GM12878 (cell line): ENCODE data around the gene FXYD4. TPM values are rescaled to one million over a fixed set of nuclear protein-coding genes. Genes with fewer than 3 reads are reported as not detected.

Source experiments
- ATAC-seq: fragments of 200-7000 bp; cut with Tn5 transposase; 3 replicates; pipeline ENCODE4 v1.9.1; 2020; ENCODE audit warnings: mild to moderate bottlenecking, moderate library complexity
- BruUV-seq: library from RNA; stranded (reverse); fragments of 400-500 nt; replicated peaks from 2 replicates; lab custom pipeline; 2021; lab: Mats Ljungman, UMichigan
- CTCF ChIA-PET: fragments of 300-600 bp; sonication (Branson Sonifier 250); formaldehyde crosslinking; extraction: SDS; loops from one replicate; lab custom pipeline; 2021; ENCODE audit warnings: inconsistent platforms; lab: Yijun Ruan, JAX
- POLR2A ChIA-PET: fragments of 350-600 bp; formaldehyde crosslinking; extraction: SDS; loops from one replicate; lab custom pipeline; 2021; ENCODE audit warnings: inconsistent platforms; lab: Charles Lee
- RAD21 ChIA-PET: fragments of 300-600 bp; sonication (Branson Sonifier 250); formaldehyde crosslinking; loops from one replicate; lab custom pipeline; 2023; ENCODE audit warnings: antibody characterized with exemption; ENCODE audit not compliant: unreplicated experiment; lab: Charles Lee
- SMC1A ChIA-PET: fragments of 300-600 bp; sonication (Branson Sonifier 250); formaldehyde crosslinking; loops from one replicate; lab custom pipeline; 2023; ENCODE audit not compliant: unreplicated experiment, uncharacterized antibody; lab: Charles Lee
- DNase-seq: peaks from one replicate; pipeline ENCODE4 v3.0.0-alpha.2; 2011; ENCODE audit warnings: low read depth, low spot score
- FAIRE-seq: peaks from 3 replicates; lab custom pipeline; 2011; peaks lifted over from hg19 to GRCh38; lab: Jason Lieb, UNC
- H2AFZ ChIP-seq: 2 replicates; pipeline ENCODE4 v1.6.0; 2011; ENCODE audit warnings: low read depth, low read length, control low read depth; ENCODE audit not compliant: control insufficient read depth
- H3K27ac ChIP-seq: 2 replicates; pipeline ENCODE4 v1.5.1; 2011; ENCODE audit warnings: control low read depth; ENCODE audit not compliant: control insufficient read depth, insufficient read depth
- H3K27me3 ChIP-seq, 2 experiments: replicated peaks in 1 of 2; 2 replicates each; pipeline versions ENCODE4 v1.6.0 to v1.6.1; 2011; ENCODE audit warnings: low read length in 1 of 2; ENCODE audit not compliant: control insufficient read depth in 2 of 2, insufficient read depth in 2 of 2
- H3K36me3 ChIP-seq, 2 experiments: 2 replicates each; pipeline ENCODE4 v1.5.1; 2011; ENCODE audit warnings: low read length in 1 of 2; ENCODE audit not compliant: control insufficient read depth in 2 of 2, insufficient read depth in 2 of 2
- H3K4me1 ChIP-seq: 2 replicates; pipeline ENCODE4 v1.6.1; 2011; ENCODE audit warnings: mild to moderate bottlenecking, low read length, moderate library complexity, mixed read lengths; ENCODE audit not compliant: control insufficient read depth, insufficient read depth
- H3K4me2 ChIP-seq: 2 replicates; pipeline ENCODE4 v1.6.0; 2011; ENCODE audit warnings: control low read depth; ENCODE audit not compliant: control insufficient read depth, insufficient read depth
- H3K4me3 ChIP-seq: fragments of 200-600 bp; sonication (generic); 2 replicates; pipeline ENCODE4 v1.5.1; 2016
- H3K79me2 ChIP-seq: 2 replicates; pipeline ENCODE4 v1.6.0; 2011; ENCODE audit warnings: low read length; ENCODE audit not compliant: control insufficient read depth, insufficient read depth
- H3K9ac ChIP-seq: 2 replicates; pipeline ENCODE4 v1.8.0; 2011; ENCODE audit warnings: low read length, control low read depth, mixed read lengths; ENCODE audit not compliant: control insufficient read depth, insufficient read depth
- H3K9me3 ChIP-seq: replicated peaks from 3 replicates; pipeline ENCODE4 v1.5.1; 2011; ENCODE audit warnings: mild to moderate bottlenecking, low read length; ENCODE audit not compliant: control insufficient read depth, insufficient read depth
- H4K20me1 ChIP-seq: 2 replicates; pipeline ENCODE4 v1.6.0; 2011; ENCODE audit not compliant: control insufficient read depth, insufficient read depth
- ASH2L ChIP-seq: fragments of 300-600, 200-600 bp; sonication (generic); IDR thresholded peaks from 2 replicates; pipeline ENCODE4 v1.6.1; 2017; ENCODE audit warnings: low read depth, mild to moderate bottlenecking, borderline replicate concordance
- ATF2 ChIP-seq: IDR thresholded peaks from 2 replicates; pipeline ENCODE4 v1.6.1; 2012; ENCODE audit warnings: low read length, inconsistent platforms
- CTCF ChIP-seq, 3 experiments: IDR thresholded peaks in 2 of 3; conservative IDR thresholded peaks in 1 of 3; 2 replicates each; pipeline ENCODE4 v1.5.1; 2011; ENCODE audit warnings: low read depth in 3 of 3, low read length in 3 of 3, mild to moderate bottlenecking in 3 of 3, control low read depth in 2 of 3, moderate library complexity in 2 of 3, inconsistent platforms in 1 of 3, mixed read lengths in 1 of 3; ENCODE audit not compliant: control insufficient read depth in 2 of 3, insufficient read depth in 1 of 3; ENCODE audit errors: extremely low read depth in 1 of 3
- E2F4 ChIP-seq: IDR thresholded peaks from 2 replicates; pipeline ENCODE4 v1.6.1; 2012; ENCODE audit warnings: low read depth, low read length, improper control_type of control experiment
- HDAC2 ChIP-seq: fragments of 200-600 bp; sonication (generic); IDR thresholded peaks from 2 replicates; pipeline ENCODE4 v1.6.1; 2017
- REST ChIP-seq: IDR thresholded peaks from 2 replicates; pipeline ENCODE4 v1.6.1; 2012; ENCODE audit warnings: mild to moderate bottlenecking, low read depth, low read length
- SPI1 ChIP-seq: IDR thresholded peaks from 2 replicates; pipeline ENCODE4 v1.6.1; 2011; ENCODE audit warnings: low read depth, mild to moderate bottlenecking, low read length, moderate library complexity, borderline replicate concordance; ENCODE audit not compliant: insufficient read depth
- TCF12 ChIP-seq: IDR thresholded peaks from 2 replicates; pipeline ENCODE4 v1.6.1; 2011; ENCODE audit warnings: low read depth, mild to moderate bottlenecking, low read length
- TCF7 ChIP-seq: IDR thresholded peaks from 2 replicates; pipeline ENCODE4 v1.6.1; 2014; ENCODE audit warnings: antibody characterized with exemption, borderline replicate concordance
- ZBTB11 ChIP-seq: fragments of 450-650 bp; formaldehyde crosslinking; IDR thresholded peaks from 2 replicates; pipeline ENCODE4 v1.5.0; 2022; ENCODE audit warnings: mild to moderate bottlenecking, missing genetic modification characterization
- ZNF24 ChIP-seq: fragments of 450-650 bp; IDR thresholded peaks from 2 replicates; pipeline ENCODE4 v1.6.1; 2017; ENCODE audit warnings: antibody characterized with exemption, mild to moderate bottlenecking
- WGBS: methylation state at CpG from one replicate; pipeline ENCODE4 v1.1.6; 2016; ENCODE audit warnings: low lambda C conversion rate; ENCODE audit not compliant: insufficient replicate concordance, insufficient coverage; ENCODE audit errors: missing lambda C conversion rate; 5-methylcytosine and 5-hydroxymethylcytosine counted together
- in situ Hi-C: fragments of 300-500 bp; cut with MboI; formaldehyde crosslinking; loops from 9 replicates; pipeline ENCODE4 v1.14.3; 2018; ENCODE audit warnings: mixed read lengths
- intact Hi-C: fragments of 100-400 bp; cut with micrococcal nuclease; formaldehyde crosslinking; loops from one replicate; pipeline ENCODE4 v1.14.2; 2022; ENCODE audit not compliant: unreplicated experiment
- polyA plus RNA-seq, 11 experiments: library from polyadenylated mRNA; depleted of rRNA in 4 of 11; unstranded in 6 of 11; stranded (reverse) in 5 of 11; fragments of >200 nt; fragmentation: Nextera tagmentation in 4 of 11; fragmentation: Illumina TruSeq in 1 of 11; extraction: Ambion mirVana in 4 of 11; extraction: Trizol in 1 of 11; gene quantifications; 1 replicate in 1 of 11; 2 replicates in 10 of 11; pipeline versions ENCODE4 v1.2.1 to v1.2.3, GENCODE V29; 2011 to 2016; ENCODE audit warnings: inconsistent platforms in 2 of 11, missing spikeins in 2 of 11, low read depth in 1 of 11
- total RNA-seq, 4 experiments: library from RNA; depleted of rRNA in 3 of 4; stranded (reverse); fragments of >200 nt in 3 of 4; fragmentation: Illumina TruSeq in 1 of 4; extraction: Trizol in 1 of 4; gene quantifications; 2 replicates each; pipeline versions ENCODE4 v1.2.1 to v1.2.3, GENCODE V29; 2013 to 2021

FXYD4 gene
- total and polyA plus RNA-seq, 10 of the 15 experiments (the other 5 are each of a cell fraction or from before 2014, with no cell fraction given): not detected

- TF ChIP-seq ZBTB11: no peak
- TF ChIP-seq, all 136 proteins: peak for 0
Measured at GRCh38 chr10:43340619-43341018, 30.8 kb upstream of the FXYD4 start (continued).

GRCh38 chr10:43341450-43341849 is 30.0 kb upstream of the FXYD4 start:
- ATAC-seq (no peak), FAIRE-seq (no peak), DNase-seq (no peak)
- H4K20me1 ChIP-seq: no peaks in the 10 kb centered on the region
- no TSS peak for BruUV-seq
- H2AFZ ChIP-seq: no peak overlapping the region
- H3K9ac ChIP-seq: no peak overlapping the region
- no peaks in the 10 kb centered on the region for H3K4me1 ChIP-seq
- H3K4me3 ChIP-seq: no peak overlapping the region
- no peaks in the 10 kb centered on the region for H3K79me2 ChIP-seq
- in situ Hi-C loops (no loop called here), intact Hi-C loops (loop anchor here (10.0 kb wide), 1 partner anchor 137 kb away; no protein-coding TSS in a partner anchor)
- H3K9me3 ChIP-seq: no peaks in the 10 kb centered on the region
- CTCF ChIA-PET: no interaction called here
- RAD21 ChIA-PET: no interaction called here
- 33% methylated on average over 7 of the region's 7 CpGs for WGBS
- H3K27me3 ChIP-seq: no peaks in the 10 kb centered on the region; a peak in 1 of 4 replicates
- SMC1A ChIA-PET: no interaction called here
- no peak overlapping the region for H3K4me2 ChIP-seq
- H3K27ac ChIP-seq: no peak overlapping the region
- no peaks in the 10 kb centered on the region for H3K36me3 ChIP-seq
- POLR2A ChIA-PET: no interaction called here
- TF ChIP-seq E2F4: no peak
- TF ChIP-seq ASH2L: no peak
- TF ChIP-seq SPI1: no peak
- TF ChIP-seq ZNF24: no peak
- TF ChIP-seq CTCF (IDR thresholded peaks at IDR 0.05 in 2 of 3, conservative IDR thresholded peaks at IDR 0.05 in 1 of 3; ENCODE audit: control insufficient read depth in 2 of 3, extremely low read depth in 1 of 3, insufficient read depth in 1 of 3, low read depth in 3 of 3, low read length in 3 of 3): no peak
- no peak for TF ChIP-seq HDAC2
- TF ChIP-seq TCF12: no peak
- TF ChIP-seq REST: no peak
- no peak for TF ChIP-seq ATF2
- no peak for TF ChIP-seq TCF7
